GM06990 (cell line): ENCODE data around the gene CCDC12.

Experiments
- DNase-seq: peaks from one replicate; pipeline ENCODE4 v3.0.0-alpha.2; 2011; ENCODE audit not compliant: insufficient read length; ENCODE audit errors: extremely low read depth
- H3K27me3 ChIP-seq: replicated peaks from 2 replicates; pipeline ENCODE4 v1.6.0; 2011; ENCODE audit warnings: low read length; ENCODE audit not compliant: control insufficient read depth, insufficient read depth
- H3K36me3 ChIP-seq: 2 replicates; pipeline ENCODE4 v1.5.1; 2011; ENCODE audit warnings: low read length; ENCODE audit not compliant: control insufficient read depth, insufficient read depth
- H3K4me3 ChIP-seq: replicated peaks from 2 replicates; pipeline ENCODE4 v1.5.1; 2011; ENCODE audit warnings: low read depth, mild to moderate bottlenecking, control low read depth, low read length
- CTCF ChIP-seq: IDR thresholded peaks from 2 replicates; pipeline ENCODE4 v1.5.1; 2011; ENCODE audit warnings: low read length, control low read depth, mild to moderate bottlenecking, inconsistent platforms; ENCODE audit not compliant: insufficient read depth, poor library complexity, severe bottlenecking

The CCDC12 gene

GRCh38 chr3:46881596-46882376 is 94.8 kb downstream of the CCDC12 start:
- no peak for TF ChIP-seq CTCF
- H3K27me3 ChIP-seq, result peaks cover 3% of the 10 kb centered on the region; the same call in 1 of the 2 replicates
- no peaks in the 10 kb centered on the region for H3K36me3 ChIP-seq
- no peak for DNase-seq
- no peak overlapping the region; the same call in 1 of the 2 replicates for H3K4me3 ChIP-seq

GRCh38 chr3:46880884-46881595 is 95.5 kb downstream of the CCDC12 start:
- no peaks in the 10 kb centered on the region for H3K36me3 ChIP-seq
- no peak overlapping the region for H3K4me3 ChIP-seq
- H3K27me3 ChIP-seq, result peaks cover 3% of the 10 kb centered on the region; the same call in 1 of the 2 replicates
- TF ChIP-seq CTCF, result no peak
- no peak for DNase-seq

GRCh38 chr3:46878781-46879436 is 97.6 kb downstream of the CCDC12 start:
- DNase-seq, result no peak
- Histone ChIP-seq H3K36me3 (no peaks in the 10 kb centered on the region), H3K27me3 (no peaks in the 10 kb centered on the region; the same call in 1 of the 2 replicates), H3K4me3 (no peak overlapping the region)
- TF ChIP-seq CTCF, result no peak

- no peak within 1 kb of the TSS for H3K4me3 ChIP-seq
- no peak for DNase-seq
- no peak for TF ChIP-seq CTCF
- no peaks in the 10 kb centered on the region for H3K36me3 ChIP-seq
- no peaks in the 10 kb centered on the region; the same call in 1 of the 2 replicates for H3K27me3 ChIP-seq
These were observed 99.0 kb downstream of the CCDC12 start, which contains the start of gene PTH1R for GRCh38 chr3:46877406-46878125. TSS of gene PTH1R (plus strand) at chr3:46877721. CDS start at chr3:46883560, 5,839 bp downstream.
